GM12878 (cell line): ENCODE measurements around the gene CCP110.

ENCODE experiments used
- CREB1 ChIP-seq: IDR thresholded peaks from 2 replicates; pipeline ENCODE4 v1.6.1; 2012; ENCODE audit warnings: low read depth, mild to moderate bottlenecking, inconsistent platforms
- NBN ChIP-seq: fragments of 450-650 bp; IDR thresholded peaks from 2 replicates; pipeline ENCODE4 v1.6.1; 2016
- YY1 ChIP-seq: IDR thresholded peaks from 2 replicates; pipeline ENCODE4 v1.6.1; 2011; ENCODE audit warnings: low read depth, mild to moderate bottlenecking, low read length

DNA sequence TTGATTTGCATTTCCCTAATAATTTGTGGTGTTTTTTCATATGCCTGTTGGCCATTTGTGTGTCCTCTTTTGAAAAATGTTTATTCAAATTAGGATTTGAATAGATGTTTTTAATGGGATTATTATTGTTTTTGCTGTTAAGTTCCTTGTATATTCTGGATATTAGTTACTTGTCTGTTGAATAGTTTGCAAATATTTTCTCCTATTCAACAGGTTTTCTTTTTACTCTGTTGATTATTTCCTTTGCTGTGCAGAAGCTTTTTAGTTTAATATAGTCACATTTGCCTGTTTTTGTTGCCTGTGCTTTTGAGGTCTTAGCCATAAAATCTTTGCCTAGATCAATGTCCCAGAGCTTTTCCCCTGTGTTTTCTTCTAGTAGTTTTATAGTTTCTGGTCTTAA, 11.4 kb upstream of the CCP110 start:
- TF ChIP-seq CREB1: no peak
- no peak for TF ChIP-seq YY1
- no peak for TF ChIP-seq NBN
